Measurements from ENCODE around the gene MEGF11. TPM values are rescaled to one million over a fixed set of nuclear protein-coding genes. Genes with fewer than 3 reads are reported as not detected.

MEGF11 gene
- total RNA-seq, 1 experiment from 2014 or later, result 2.3 TPM

- TF ChIP-seq TCF7L2 (IDR thresholded peaks at IDR 0.05; ENCODE audit: borderline replicate concordance, extremely low read depth, insufficient read depth, insufficient read length) (no peak), SIN3A (IDR thresholded peaks at IDR 0.05; ENCODE audit: low read depth) (no peak), ATF3 (IDR thresholded peaks at IDR 0.05) (no peak), EGR1 (IDR thresholded peaks at IDR 0.05; ENCODE audit: low read depth) (no peak), FOSL1 (IDR thresholded peaks at IDR 0.05; ENCODE audit: low read depth) (no peak), RAD21 (IDR thresholded peaks at IDR 0.05; ENCODE audit: low read depth) (no peak), EZH2phosphoT487 (IDR thresholded peaks at IDR 0.05; ENCODE audit: borderline replicate concordance) (no peak), ZNF274 (IDR thresholded peaks at IDR 0.05; ENCODE audit: low read depth, low read length) (no peak), SP1 (IDR thresholded peaks at IDR 0.05; ENCODE audit: low read depth) (no peak), ZBTB33 (IDR thresholded peaks at IDR 0.05; ENCODE audit: extremely low read depth, insufficient replicate concordance, low read length) (no peak)
Observed at GRCh38 chr15:65888981-65889380, 364.6 kb downstream of the MEGF11 start (continued).

GRCh38 chr15:65887565-65887964 lies 366.0 kb downstream of the MEGF11 start:
- Histone ChIP-seq H3K27me3 (ENCODE audit: insufficient read depth, low read length) (no peaks in the 10 kb centered on the region), H2AFZ (ENCODE audit: low read depth, low read length, poor library complexity, severe bottlenecking) (no peak overlapping the region), H3K9me2 (ENCODE audit: insufficient read depth) (no peaks in the 10 kb centered on the region), H3K4me3 (replicated peaks in 1 of 2; ENCODE audit: low read depth in 1 of 2, low read length in 2 of 2) (no peak overlapping the region), H3K27ac (ENCODE audit: low read depth, low read length) (no peak overlapping the region), H3K9ac (ENCODE audit: low read length) (no peak overlapping the region), H3K9me3 (ENCODE audit: control insufficient read depth in 1 of 2, insufficient read depth in 1 of 2, low read depth in 1 of 2, low read length in 2 of 2) (no peaks in the 10 kb centered on the region), H3K4me2 (ENCODE audit: low read length) (no peak overlapping the region), H3K79me2 (ENCODE audit: insufficient read depth, low read length) (peaks cover 36% of the 10 kb centered on the region), H3K36me3 (ENCODE audit: control insufficient read depth in 1 of 2, insufficient read depth in 2 of 2, low read length in 2 of 2) (peaks cover 22 to 30% of the 10 kb centered on the region in 2 experiments; a peak in 3 of 4 replicates), H4K20me1 (ENCODE audit: insufficient read depth) (peaks cover 7% of the 10 kb centered on the region; the same call in 1 of the 2 replicates), H3K4me1 (ENCODE audit: control insufficient read depth in 1 of 2, insufficient read depth in 2 of 2, low read length in 2 of 2) (no peaks in the 10 kb centered on the region)
- intact Hi-C loops (cut with micrococcal nuclease), result no loop called here
- POLR2A ChIA-PET, result no interaction called here
- CTCF ChIA-PET, result no interaction called here
- no TSS peak for BruUV-seq (replicated peaks)
- DNase-seq (ENCODE audit: low read depth, low spot score) (no peak), ATAC-seq (no peak)
- RAD21 ChIA-PET (ENCODE audit: low non-redundant PET in 1 of 2, low total read pairs in 2 of 2, uncharacterized antibody in 2 of 2, unreplicated experiment in 2 of 2), result no interaction called here
- no peak for TF ChIP-seq MAX (IDR thresholded peaks at IDR 0.05)
- no peak for TF ChIP-seq ZBTB33 (IDR thresholded peaks at IDR 0.05; ENCODE audit: extremely low read depth, insufficient replicate concordance, low read length)
- no peak for TF ChIP-seq ATF3 (IDR thresholded peaks at IDR 0.05)
- TF ChIP-seq ELF1 (IDR thresholded peaks at IDR 0.05; ENCODE audit: borderline replicate concordance, low read depth), result no peak
- no peak for TF ChIP-seq CBX3 (IDR thresholded peaks at IDR 0.05; ENCODE audit: low read depth)
- TF ChIP-seq FOSL1 (IDR thresholded peaks at IDR 0.05; ENCODE audit: low read depth), result no peak
- TF ChIP-seq TCF7L2 (IDR thresholded peaks at IDR 0.05; ENCODE audit: borderline replicate concordance, extremely low read depth, insufficient read depth, insufficient read length), result no peak
- no peak for TF ChIP-seq POLR2AphosphoS5 (IDR thresholded peaks at IDR 0.05; ENCODE audit: low read depth, low read length)
- no peak for TF ChIP-seq ZFX (IDR thresholded peaks at IDR 0.05)
- TF ChIP-seq SP1 (IDR thresholded peaks at IDR 0.05; ENCODE audit: low read depth), result no peak
- no peak for TF ChIP-seq CTCF (IDR thresholded peaks at IDR 0.05 in 2 of 3, conservative IDR thresholded peaks at IDR 0.05 in 1 of 3; ENCODE audit: borderline replicate concordance in 1 of 3, insufficient read depth in 1 of 3, low read depth in 2 of 3, low read length in 2 of 3)
- TF ChIP-seq POLR2A (IDR thresholded peaks at IDR 0.05; ENCODE audit: borderline replicate concordance, extremely low read depth, insufficient read depth, insufficient read length), result no peak
